H54 (cell line): ENCODE results near the gene CAMK2N1.

ENCODE experiments used
- DNase-seq: peaks from one replicate; pipeline ENCODE4 v3.0.0; 2011; ENCODE audit warnings: low spot score, mixed read lengths; ENCODE audit not compliant: insufficient read length
- FAIRE-seq: peaks from 3 replicates; lab custom pipeline; 2011; peaks lifted over from hg19 to GRCh38; lab: Jason Lieb, UNC
- POLR2A ChIP-seq: IDR thresholded peaks from 2 replicates; pipeline ENCODE4 v1.6.1; 2011; ENCODE audit warnings: low read depth, mild to moderate bottlenecking, low read length

Gene CAMK2N1

GRCh38 chr1:20492751-20493150 is 6.7 kb upstream of the CAMK2N1 start:
- FAIRE-seq (no peak), DNase-seq (no peak)
- TF ChIP-seq POLR2A = no peak

DNA sequence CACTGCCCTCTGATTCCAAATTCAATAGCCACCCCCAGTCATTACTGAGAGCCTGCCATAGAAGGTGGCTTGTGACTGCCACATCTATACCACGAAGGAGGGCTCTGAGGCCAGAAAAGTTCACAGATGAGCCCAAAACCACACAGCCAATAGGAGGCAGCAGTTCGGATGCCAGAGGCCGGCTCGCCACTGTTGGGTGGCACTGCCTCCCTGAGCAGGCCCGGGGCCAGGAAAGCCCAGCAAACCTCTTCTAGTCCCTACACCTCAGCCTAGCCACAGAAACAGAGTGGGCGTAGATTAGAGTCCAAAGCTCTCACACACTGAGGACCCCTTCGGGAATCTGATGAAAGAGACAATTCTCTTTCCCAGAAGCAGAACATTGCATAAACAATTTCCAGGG is 5.9 kb upstream of the CAMK2N1 start:
- no peak for FAIRE-seq
- TF ChIP-seq POLR2A = no peak
- DNase-seq = no peak

DNA sequence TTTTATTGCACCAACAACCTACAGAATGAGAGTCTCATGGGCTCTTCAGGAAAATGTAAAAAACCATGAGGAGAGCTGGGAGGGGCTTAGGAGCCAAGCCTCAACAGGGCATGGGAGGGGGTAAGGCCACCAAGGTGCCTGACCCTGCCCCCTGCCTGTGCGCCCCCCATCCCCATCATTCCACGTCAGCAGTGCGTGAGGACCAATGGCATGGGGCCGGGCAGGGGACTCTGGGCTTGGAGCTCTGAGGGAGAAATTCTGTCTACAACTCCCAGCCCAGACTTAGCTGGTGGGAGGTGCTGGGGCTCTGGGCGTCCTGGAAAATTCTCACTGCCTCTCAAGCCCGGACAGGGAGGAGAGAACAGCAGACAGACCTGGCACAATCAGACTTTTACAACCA is 5.2 kb upstream of the CAMK2N1 start:
- DNase-seq = no peak
- FAIRE-seq = no peak
- TF ChIP-seq POLR2A = no peak

DNA sequence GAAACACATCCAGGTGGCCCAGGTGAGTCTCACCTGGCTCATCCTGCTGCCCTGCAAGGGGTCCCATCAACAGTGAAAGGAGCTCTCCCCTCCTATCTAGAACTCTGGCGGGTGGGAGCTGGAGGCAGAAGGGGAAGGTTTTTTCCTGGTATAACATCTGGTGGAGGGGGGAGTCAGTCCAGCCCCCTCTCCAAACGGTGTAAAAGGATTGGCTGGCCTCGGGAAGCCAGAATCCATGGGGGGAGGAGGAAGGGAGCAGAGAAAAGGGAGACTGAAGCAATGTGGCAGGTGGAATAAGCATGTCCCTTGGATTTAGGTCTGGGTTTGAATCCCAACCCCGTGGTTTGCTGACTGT is 1.2 kb upstream of the CAMK2N1 start:
- FAIRE-seq = no peak
- no peak for DNase-seq
- no peak for TF ChIP-seq POLR2A

- no peak for TF ChIP-seq POLR2A
- no peak for FAIRE-seq
- no peak for DNase-seq
Measured at GRCh38 chr1:20486457-20487235, 636 bp upstream of the CAMK2N1 start.

- FAIRE-seq = no peak
- no peak for TF ChIP-seq POLR2A
- DNase-seq = no peak
Measured at GRCh38 chr1:20484519-20485462, 1.2 kb downstream of the CAMK2N1 start.

GRCh38 chr1:20483833-20484518 is 2.0 kb downstream of the CAMK2N1 start:
- TF ChIP-seq POLR2A = no peak
- DNase-seq (no peak), FAIRE-seq (no peak)

GRCh38 chr1:20483098-20483832 is 2.7 kb downstream of the CAMK2N1 start:
- TF ChIP-seq POLR2A = no peak
- FAIRE-seq (no peak), DNase-seq (no peak)

DNA sequence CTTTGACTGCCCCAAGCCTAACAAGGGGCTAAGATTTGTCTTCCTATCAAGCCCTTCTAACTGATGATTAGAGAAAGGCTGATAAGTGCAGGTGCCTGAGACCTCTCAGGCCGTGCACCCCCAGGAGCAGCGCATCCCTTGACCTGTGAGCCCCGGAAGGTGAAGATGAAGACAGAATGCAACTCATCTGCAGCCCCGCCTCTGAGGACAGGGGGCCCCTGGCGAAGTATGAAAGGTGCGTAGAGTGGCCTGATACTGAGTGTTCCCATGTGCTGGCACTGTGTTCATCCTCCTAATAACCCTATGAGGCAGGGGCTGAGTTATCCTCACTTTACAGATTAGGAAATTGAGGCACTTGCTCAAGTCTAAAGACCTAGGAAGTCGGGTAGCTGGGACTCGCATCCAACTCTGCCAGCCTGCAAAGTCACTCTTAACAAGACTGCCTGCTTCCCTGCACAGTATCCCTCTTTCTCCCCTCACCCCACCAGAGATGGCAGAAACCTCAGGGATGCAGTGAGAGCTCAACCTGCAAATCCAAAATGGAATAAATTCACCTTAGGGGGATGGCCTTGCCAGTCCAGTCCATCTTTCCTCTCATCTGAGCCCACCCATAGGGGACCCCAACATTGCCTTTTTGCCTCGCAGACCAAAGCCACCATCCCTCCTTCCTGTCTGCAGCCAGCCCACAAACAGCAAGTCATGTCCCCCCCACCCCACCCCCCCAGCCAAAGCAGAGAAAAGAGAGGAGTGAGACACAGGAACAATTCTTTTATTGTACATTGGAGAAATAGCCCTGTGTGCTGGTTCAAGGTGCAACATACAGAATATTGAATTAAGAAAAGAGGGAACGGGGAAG is 4.1 kb downstream of the CAMK2N1 start:
- no peak for DNase-seq
- no peak for TF ChIP-seq POLR2A
- FAIRE-seq = no peak

DNA sequence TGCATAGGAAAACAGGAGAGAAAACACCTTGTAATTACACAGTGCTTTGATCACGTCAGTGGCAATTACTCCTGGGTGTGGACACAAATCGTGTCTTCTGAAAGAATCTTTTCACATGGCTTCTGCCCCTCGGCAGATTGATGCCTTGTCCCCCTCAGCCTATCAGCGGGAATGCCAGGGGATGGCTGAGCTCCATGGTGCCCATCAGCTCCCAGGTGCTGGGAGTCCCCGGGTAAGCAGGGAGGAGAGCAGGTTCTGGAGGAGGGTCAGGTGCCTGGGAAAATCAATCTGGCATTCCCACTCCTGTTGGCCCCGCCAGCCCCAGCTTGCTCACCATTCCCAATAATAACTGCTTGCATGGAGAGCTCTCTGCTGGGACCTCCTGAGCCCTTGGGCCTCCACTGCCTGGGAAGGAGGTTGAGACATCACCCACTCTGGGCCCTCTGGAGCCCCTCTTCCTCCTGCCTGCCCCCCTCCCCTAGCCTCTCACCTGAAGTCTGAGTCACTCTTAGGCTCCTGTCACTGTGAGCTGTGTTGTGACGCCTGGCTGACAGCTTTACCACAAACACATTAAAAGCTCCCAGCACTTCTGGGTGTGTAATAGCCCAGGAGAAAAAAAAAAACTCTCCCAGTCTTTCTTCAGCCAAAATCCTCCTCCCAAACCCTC is 4.9 kb downstream of the CAMK2N1 start:
- no peak for FAIRE-seq
- no peak for DNase-seq
- TF ChIP-seq POLR2A = no peak

- TF ChIP-seq POLR2A = no peak
- DNase-seq (no peak), FAIRE-seq (no peak)
Measured at GRCh38 chr1:20480243-20480944, 5.6 kb downstream of the CAMK2N1 start.
